GM18870 (cell line): ENCODE results near the gene PNRC1.
"Not testable (repeated sequence)": the region's sequence is repeated elsewhere in the genome, so short reads cannot be mapped to it uniquely, and the experiment has no call there.

Source experiments
- ATAC-seq: cut with Tn5 transposase; IDR thresholded peaks from one replicate; pipeline ENCODE4 v1.9.1; 2021; ENCODE audit warnings: moderate library complexity; ENCODE audit not compliant: unreplicated experiment

Gene PNRC1

GRCh38 chr6:89098461-89098860 lies 17.9 kb downstream of the PNRC1 start:
- ATAC-seq: no peak

GRCh38 chr6:89100114-89100513 lies 19.6 kb downstream of the PNRC1 start:
- no peak for ATAC-seq

- no peak for ATAC-seq
These were observed 29.7 kb downstream of the PNRC1 start for GRCh38 chr6:89110284-89110683.

GRCh38 chr6:89111933-89112332 lies 31.4 kb downstream of the PNRC1 start:
- ATAC-seq: no peak

GRCh38 chr6:89116702-89117101 lies 36.2 kb downstream of the PNRC1 start:
- no peak for ATAC-seq

- ATAC-seq: no peak
These were observed 36.9 kb downstream of the PNRC1 start, which contains the start of gene SRSF12 for GRCh38 chr6:89117211-89118108. SRSF12 (minus strand) TSS chr6:89118071; CDS start chr6:89117887, 184 bp downstream.

GRCh38 chr6:89118931-89119330 lies 38.4 kb downstream of the PNRC1 start:
- no peak for ATAC-seq

GRCh38 chr6:89120371-89120770 lies 39.8 kb downstream of the PNRC1 start:
- no peak for ATAC-seq

GRCh38 chr6:89121934-89122333 lies 41.4 kb downstream of the PNRC1 start:
- no peak for ATAC-seq

GRCh38 chr6:89122625-89123024 lies 42.1 kb downstream of the PNRC1 start:
- ATAC-seq: no peak

- not testable (repeated sequence) for ATAC-seq
These were observed 47.7 kb downstream of the PNRC1 start for GRCh38 chr6:89128256-89128671.

GRCh38 chr6:89131599-89131998 lies 51.0 kb downstream of the PNRC1 start:
- ATAC-seq: no peak

GRCh38 chr6:89132057-89132456 lies 51.5 kb downstream of the PNRC1 start:
- no peak for ATAC-seq

GRCh38 chr6:89133981-89134380 lies 53.4 kb downstream of the PNRC1 start:
- ATAC-seq: no peak

GRCh38 chr6:89134723-89135122 lies 54.2 kb downstream of the PNRC1 start:
- ATAC-seq: no peak
